ENCODE results near the gene GCDH.

The GCDH gene

GRCh38 chr19:12945479-12946091 is 54.6 kb downstream of the GCDH start, which contains the start of gene RAD23A:
Gene RAD23A, plus strand, starts transcription at chr19:12945862. Its CDS starts 87 bp downstream, at chr19:12945949.
- no CpG with 5 or more reads among the region's 62 CpGs for WGBS (ENCODE audit: extremely low coverage, insufficient coverage, low lambda C conversion rate)
- no peaks in the 10 kb centered on the region for H3K27me3 ChIP-seq (ENCODE audit: insufficient read depth, low read length, poor library complexity)
- H2BK120ac ChIP-seq (ENCODE audit: low read depth, low read length): peak within 1 kb of the TSS; percentile 97
- no peak within 1 kb of the TSS for H2BK5ac ChIP-seq (ENCODE audit: low read length)
- H3K79me1 ChIP-seq (ENCODE audit: low read length): peaks cover 14% of the 10 kb centered on the region
- H2AK5ac ChIP-seq (ENCODE audit: low read length): peak within 1 kb of the TSS; percentile 30
- peak within 1 kb of the TSS; percentile 71 for H3K4me3 ChIP-seq (ENCODE audit: low read length)
- H4K8ac ChIP-seq (ENCODE audit: low read depth, low read length): peak within 1 kb of the TSS; percentile 98
- H3K36me3 ChIP-seq (ENCODE audit: control insufficient read depth, insufficient read depth, low read length): peaks cover 18% of the 10 kb centered on the region
- DNase-seq: peak; percentile 99
- peak within 1 kb of the TSS; percentile 99 for H3K27ac ChIP-seq (ENCODE audit: low read depth, low read length)
- peak within 1 kb of the TSS; percentile 91 for H3K9ac ChIP-seq (ENCODE audit: low read length)
- peak within 1 kb of the TSS; percentile 99 for H3K18ac ChIP-seq (ENCODE audit: low read length)
- H3K4me2 ChIP-seq (ENCODE audit: low read length): peak within 1 kb of the TSS; percentile 77
- H3K4ac ChIP-seq (ENCODE audit: low read depth, low read length): peak within 1 kb of the TSS; percentile 99
- no peaks in the 10 kb centered on the region for H3K4me1 ChIP-seq (ENCODE audit: control insufficient read depth, low read depth, low read length)
- peak within 1 kb of the TSS; percentile 93 for H3K56ac ChIP-seq (ENCODE audit: low read length)
- H4K5ac ChIP-seq (ENCODE audit: low read length): no peak within 1 kb of the TSS
- H3K23ac ChIP-seq (ENCODE audit: low read length): no peak within 1 kb of the TSS
- peaks cover 18% of the 10 kb centered on the region for H3K79me2 ChIP-seq (ENCODE audit: control insufficient read depth, insufficient read depth, low read length)
- no peak within 1 kb of the TSS for H2BK15ac ChIP-seq (replicated peaks; ENCODE audit: low read depth)

- Histone ChIP-seq H2BK15ac (replicated peaks; ENCODE audit: low read depth) (no peak overlapping the region), H3K4me2 (ENCODE audit: low read length) (peak overlapping the region; percentile 77), H3K79me1 (ENCODE audit: low read length) (peaks cover 11% of the 10 kb centered on the region), H3K27me3 (ENCODE audit: insufficient read depth, low read length, poor library complexity) (no peaks in the 10 kb centered on the region), H3K36me3 (ENCODE audit: control insufficient read depth, insufficient read depth, low read length) (peaks cover 14% of the 10 kb centered on the region), H2AK5ac (ENCODE audit: low read length) (peak overlapping the region; percentile 30), H3K27ac (ENCODE audit: low read depth, low read length) (peak overlapping the region; percentile 99), H3K18ac (ENCODE audit: low read length) (peak overlapping the region; percentile 99), H3K9ac (ENCODE audit: low read length) (peak overlapping the region; percentile 91), H2BK5ac (ENCODE audit: low read length) (no peak overlapping the region), H4K8ac (ENCODE audit: low read depth, low read length) (peak overlapping the region; percentile 98), H3K4me3 (ENCODE audit: low read length) (peak overlapping the region; percentile 71), H4K5ac (ENCODE audit: low read length) (no peak overlapping the region), H3K4ac (ENCODE audit: low read depth, low read length) (peak overlapping the region; percentile 99), H3K79me2 (ENCODE audit: control insufficient read depth, insufficient read depth, low read length) (peaks cover 13% of the 10 kb centered on the region), H3K23ac (ENCODE audit: low read length) (no peak overlapping the region), H2BK120ac (ENCODE audit: low read depth, low read length) (peak overlapping the region; percentile 97), H3K4me1 (ENCODE audit: control insufficient read depth, low read depth, low read length) (no peaks in the 10 kb centered on the region), H3K56ac (ENCODE audit: low read length) (peak overlapping the region; percentile 93)
- no CpG with 5 or more reads among the region's 40 CpGs for WGBS (ENCODE audit: extremely low coverage, insufficient coverage, low lambda C conversion rate)
- peak; percentile 96 for DNase-seq
These were observed 55.2 kb downstream of the GCDH start for GRCh38 chr19:12946092-12946721.

GRCh38 chr19:12946731-12947496 is 56.0 kb downstream of the GCDH start:
- Histone ChIP-seq H3K56ac (ENCODE audit: low read length) (peak overlapping the region; percentile 93), H3K36me3 (ENCODE audit: control insufficient read depth, insufficient read depth, low read length) (peaks cover 13% of the 10 kb centered on the region), H3K4ac (ENCODE audit: low read depth, low read length) (no peak overlapping the region), H2BK15ac (replicated peaks; ENCODE audit: low read depth) (no peak overlapping the region), H3K4me3 (ENCODE audit: low read length) (peak overlapping the region; percentile 71), H3K27ac (ENCODE audit: low read depth, low read length) (no peak overlapping the region), H3K79me2 (ENCODE audit: control insufficient read depth, insufficient read depth, low read length) (peaks cover 13% of the 10 kb centered on the region), H3K4me2 (ENCODE audit: low read length) (peak overlapping the region; percentile 77), H3K9ac (ENCODE audit: low read length) (peak overlapping the region; percentile 91), H2AK5ac (ENCODE audit: low read length) (no peak overlapping the region), H4K5ac (ENCODE audit: low read length) (no peak overlapping the region), H2BK120ac (ENCODE audit: low read depth, low read length) (no peak overlapping the region), H4K8ac (ENCODE audit: low read depth, low read length) (no peak overlapping the region), H2BK5ac (ENCODE audit: low read length) (no peak overlapping the region), H3K4me1 (ENCODE audit: control insufficient read depth, low read depth, low read length) (no peaks in the 10 kb centered on the region), H3K18ac (ENCODE audit: low read length) (peak overlapping the region; percentile 99), H3K79me1 (ENCODE audit: low read length) (peaks cover 9% of the 10 kb centered on the region), H3K23ac (ENCODE audit: low read length) (no peak overlapping the region), H3K27me3 (ENCODE audit: insufficient read depth, low read length, poor library complexity) (no peaks in the 10 kb centered on the region)
- peak; percentile 40 for DNase-seq
- WGBS (ENCODE audit: extremely low coverage, insufficient coverage, low lambda C conversion rate): no CpG with 5 or more reads among the region's 14 CpGs

- Histone ChIP-seq H2BK5ac (ENCODE audit: low read length) (no peak overlapping the region), H3K79me2 (ENCODE audit: control insufficient read depth, insufficient read depth, low read length) (peaks cover 13% of the 10 kb centered on the region), H3K36me3 (ENCODE audit: control insufficient read depth, insufficient read depth, low read length) (peaks cover 13% of the 10 kb centered on the region), H2BK120ac (ENCODE audit: low read depth, low read length) (no peak overlapping the region), H2BK15ac (replicated peaks; ENCODE audit: low read depth) (no peak overlapping the region), H3K9ac (ENCODE audit: low read length) (no peak overlapping the region), H3K4me3 (ENCODE audit: low read length) (no peak overlapping the region), H3K27me3 (ENCODE audit: insufficient read depth, low read length, poor library complexity) (no peaks in the 10 kb centered on the region), H3K56ac (ENCODE audit: low read length) (no peak overlapping the region), H3K4me1 (ENCODE audit: control insufficient read depth, low read depth, low read length) (no peaks in the 10 kb centered on the region), H3K4me2 (ENCODE audit: low read length) (no peak overlapping the region), H4K8ac (ENCODE audit: low read depth, low read length) (no peak overlapping the region), H3K79me1 (ENCODE audit: low read length) (peaks cover 9% of the 10 kb centered on the region), H2AK5ac (ENCODE audit: low read length) (no peak overlapping the region), H3K4ac (ENCODE audit: low read depth, low read length) (no peak overlapping the region), H3K23ac (ENCODE audit: low read length) (no peak overlapping the region), H4K5ac (ENCODE audit: low read length) (no peak overlapping the region), H3K18ac (ENCODE audit: low read length) (no peak overlapping the region), H3K27ac (ENCODE audit: low read depth, low read length) (no peak overlapping the region)
- no CpG with 5 or more reads among the region's 28 CpGs for WGBS (ENCODE audit: extremely low coverage, insufficient coverage, low lambda C conversion rate)
- DNase-seq: no peak
These were observed 57.0 kb downstream of the GCDH start for GRCh38 chr19:12947702-12948611.

GRCh38 chr19:12948612-12949362 is 57.8 kb downstream of the GCDH start:
- Histone ChIP-seq H3K18ac (ENCODE audit: low read length) (no peak overlapping the region), H3K4me3 (ENCODE audit: low read length) (no peak overlapping the region), H3K4ac (ENCODE audit: low read depth, low read length) (no peak overlapping the region), H3K36me3 (ENCODE audit: control insufficient read depth, insufficient read depth, low read length) (peaks cover 7% of the 10 kb centered on the region), H3K27me3 (ENCODE audit: insufficient read depth, low read length, poor library complexity) (no peaks in the 10 kb centered on the region), H2BK120ac (ENCODE audit: low read depth, low read length) (no peak overlapping the region), H3K4me1 (ENCODE audit: control insufficient read depth, low read depth, low read length) (no peaks in the 10 kb centered on the region), H3K4me2 (ENCODE audit: low read length) (no peak overlapping the region), H4K8ac (ENCODE audit: low read depth, low read length) (no peak overlapping the region), H3K23ac (ENCODE audit: low read length) (no peak overlapping the region), H3K56ac (ENCODE audit: low read length) (no peak overlapping the region), H4K5ac (ENCODE audit: low read length) (no peak overlapping the region), H3K27ac (ENCODE audit: low read depth, low read length) (no peak overlapping the region), H3K79me1 (ENCODE audit: low read length) (peaks cover 5% of the 10 kb centered on the region), H2AK5ac (ENCODE audit: low read length) (no peak overlapping the region), H3K9ac (ENCODE audit: low read length) (no peak overlapping the region), H2BK5ac (ENCODE audit: low read length) (no peak overlapping the region), H2BK15ac (replicated peaks; ENCODE audit: low read depth) (no peak overlapping the region), H3K79me2 (ENCODE audit: control insufficient read depth, insufficient read depth, low read length) (peaks cover 13% of the 10 kb centered on the region)
- no CpG with 5 or more reads among the region's 30 CpGs for WGBS (ENCODE audit: extremely low coverage, insufficient coverage, low lambda C conversion rate)
- no peak for DNase-seq
